Osteoblast (primary cell): ENCODE measurements around the gene METTL6. TPM values are rescaled to one million over a fixed set of nuclear protein-coding genes. Genes with fewer than 3 reads are reported as not detected.
A peak's percentile ranks its signal among the peaks of the same experiment; 100 is the strongest.

Experiments used
- DNase-seq: peaks from one replicate; pipeline ENCODE4 v3.0.0; 2011; ENCODE audit warnings: low spot score, mixed read lengths; ENCODE audit not compliant: insufficient read length; ENCODE audit errors: missing footprints
- H2AFZ ChIP-seq: 2 replicates; pipeline ENCODE4 v1.6.0; 2011; ENCODE audit warnings: mild to moderate bottlenecking, low read length
- H3K27ac ChIP-seq: 2 replicates; pipeline ENCODE4 v1.5.1; 2011; ENCODE audit warnings: mild to moderate bottlenecking, low read depth, low read length, moderate library complexity
- H3K27me3 ChIP-seq: 2 replicates; pipeline ENCODE4 v1.6.0; 2012; ENCODE audit warnings: mild to moderate bottlenecking, control low read depth, inconsistent platforms, low read length, moderate library complexity; ENCODE audit not compliant: insufficient read depth
- H3K36me3 ChIP-seq: 2 replicates; pipeline ENCODE4 v1.5.1; 2011; ENCODE audit warnings: mild to moderate bottlenecking, low read length, control low read depth, moderate library complexity; ENCODE audit not compliant: insufficient read depth
- H3K4me1 ChIP-seq: 2 replicates; pipeline ENCODE4 v1.5.1; 2011; ENCODE audit warnings: mild to moderate bottlenecking, low read length, control low read depth, moderate library complexity; ENCODE audit not compliant: insufficient read depth
- H3K4me2 ChIP-seq: 2 replicates; pipeline ENCODE4 v1.6.0; 2011; ENCODE audit warnings: mild to moderate bottlenecking, low read length; ENCODE audit not compliant: insufficient read depth
- H3K4me3 ChIP-seq: fragments of 200-600 bp; sonication (generic); 3 replicates; pipeline ENCODE4 v1.5.1; 2012; ENCODE audit warnings: mild to moderate bottlenecking, low read length, inconsistent platforms; ENCODE audit not compliant: insufficient read depth
- H3K79me2 ChIP-seq: 2 replicates; pipeline ENCODE4 v1.6.0; 2012; ENCODE audit warnings: mild to moderate bottlenecking, low read length, control low read depth, inconsistent platforms; ENCODE audit not compliant: insufficient read depth
- H3K9me3 ChIP-seq: 2 replicates; pipeline ENCODE4 v1.5.1; 2011; ENCODE audit warnings: low read depth, low read length, control low read depth
- H4K20me1 ChIP-seq: 2 replicates; pipeline ENCODE4 v1.6.0; 2012; ENCODE audit warnings: mild to moderate bottlenecking, low read length, control low read depth; ENCODE audit not compliant: insufficient read depth
- CTCF ChIP-seq: IDR thresholded peaks from 2 replicates; pipeline ENCODE4 v1.5.1; 2011; ENCODE audit warnings: mild to moderate bottlenecking, low read depth, low read length, moderate library complexity; ENCODE audit errors: extremely low read depth
- total RNA-seq: library from RNA; depleted of rRNA; stranded (reverse); fragments of >200 nt; gene quantifications from 2 replicates; pipeline ENCODE4 v1.2.3, GENCODE V29; 2012

The METTL6 gene
- total RNA-seq, 1 donor: 36.6 TPM

GRCh38 chr3:15470849-15471248 lies 43.5 kb upstream of the METTL6 start:
- Histone ChIP-seq H3K79me2 (no peaks in the 10 kb centered on the region), H3K27ac (no peak overlapping the region), H3K4me1 (no peaks in the 10 kb centered on the region), H3K27me3 (no peaks in the 10 kb centered on the region), H3K4me3 (no peak overlapping the region), H3K36me3 (no peaks in the 10 kb centered on the region), H3K9me3 (no peaks in the 10 kb centered on the region), H3K4me2 (no peak overlapping the region), H4K20me1 (no peaks in the 10 kb centered on the region), H2AFZ (no peak overlapping the region)
- DNase-seq: peak; percentile 63
- no peak for TF ChIP-seq CTCF

GRCh38 chr3:15470261-15470660 lies 42.9 kb upstream of the METTL6 start:
- Histone ChIP-seq H3K4me1 (no peaks in the 10 kb centered on the region), H3K4me3 (no peak overlapping the region), H3K36me3 (no peaks in the 10 kb centered on the region), H3K79me2 (no peaks in the 10 kb centered on the region), H4K20me1 (no peaks in the 10 kb centered on the region), H3K27me3 (no peaks in the 10 kb centered on the region), H3K4me2 (no peak overlapping the region), H3K27ac (no peak overlapping the region), H2AFZ (no peak overlapping the region), H3K9me3 (no peaks in the 10 kb centered on the region)
- DNase-seq: no peak
- no peak for TF ChIP-seq CTCF

DNA sequence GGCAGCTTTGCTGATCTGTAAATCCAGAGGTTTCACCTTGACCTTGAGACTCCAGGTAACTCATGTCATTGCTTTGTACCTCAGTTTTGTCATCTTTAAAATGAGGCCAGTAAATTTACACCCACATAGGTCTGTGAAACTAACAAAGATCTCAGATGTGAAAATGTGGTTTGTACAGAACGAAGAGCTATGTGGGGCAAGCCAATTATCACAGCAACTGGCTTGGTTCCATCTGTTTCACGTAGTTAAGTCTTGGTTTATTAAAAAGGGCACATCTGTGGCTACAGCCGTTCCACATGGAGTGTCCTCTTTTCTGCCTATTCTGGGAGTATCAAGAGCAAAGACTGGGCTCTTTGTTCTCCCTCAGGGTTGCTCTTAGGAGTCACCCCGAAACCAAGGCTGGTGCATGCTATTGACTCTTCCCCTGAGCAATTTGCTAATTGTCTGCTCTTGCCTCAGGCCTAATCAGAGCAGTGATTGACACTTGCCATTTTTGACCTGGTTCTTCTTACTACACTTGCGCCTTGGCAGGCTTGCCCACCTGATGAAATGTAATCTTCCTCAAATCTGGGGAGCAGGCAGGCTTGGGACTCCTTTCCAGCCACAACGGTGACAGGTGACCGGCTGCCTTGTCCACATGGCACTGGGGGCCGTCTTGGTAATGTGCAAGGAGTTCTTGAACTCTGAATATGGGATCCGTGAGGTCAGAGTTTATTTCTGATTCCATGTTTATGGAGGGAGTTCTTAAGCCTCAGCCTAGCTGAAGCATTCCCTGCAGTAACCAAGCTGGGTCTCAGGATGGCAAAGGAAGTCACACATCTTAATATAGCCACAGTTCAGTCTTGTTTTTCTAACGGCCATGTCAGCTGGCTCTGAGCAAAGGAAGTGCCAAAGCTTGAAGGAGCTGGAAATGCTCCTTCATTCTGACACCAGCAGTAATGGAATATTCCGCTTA lies 40.2 kb upstream of the METTL6 start:
- no peak overlapping the region for H3K4me2 ChIP-seq
- no peaks in the 10 kb centered on the region for H3K4me1 ChIP-seq
- H3K9me3 ChIP-seq: no peaks in the 10 kb centered on the region
- H3K27ac ChIP-seq: no peak overlapping the region
- DNase-seq: no peak
- H4K20me1 ChIP-seq: no peaks in the 10 kb centered on the region
- H2AFZ ChIP-seq: no peak overlapping the region
- TF ChIP-seq CTCF: no peak
- H3K79me2 ChIP-seq: no peaks in the 10 kb centered on the region
- H3K4me3 ChIP-seq: no peak overlapping the region
- no peaks in the 10 kb centered on the region for H3K36me3 ChIP-seq
- no peaks in the 10 kb centered on the region for H3K27me3 ChIP-seq

DNA sequence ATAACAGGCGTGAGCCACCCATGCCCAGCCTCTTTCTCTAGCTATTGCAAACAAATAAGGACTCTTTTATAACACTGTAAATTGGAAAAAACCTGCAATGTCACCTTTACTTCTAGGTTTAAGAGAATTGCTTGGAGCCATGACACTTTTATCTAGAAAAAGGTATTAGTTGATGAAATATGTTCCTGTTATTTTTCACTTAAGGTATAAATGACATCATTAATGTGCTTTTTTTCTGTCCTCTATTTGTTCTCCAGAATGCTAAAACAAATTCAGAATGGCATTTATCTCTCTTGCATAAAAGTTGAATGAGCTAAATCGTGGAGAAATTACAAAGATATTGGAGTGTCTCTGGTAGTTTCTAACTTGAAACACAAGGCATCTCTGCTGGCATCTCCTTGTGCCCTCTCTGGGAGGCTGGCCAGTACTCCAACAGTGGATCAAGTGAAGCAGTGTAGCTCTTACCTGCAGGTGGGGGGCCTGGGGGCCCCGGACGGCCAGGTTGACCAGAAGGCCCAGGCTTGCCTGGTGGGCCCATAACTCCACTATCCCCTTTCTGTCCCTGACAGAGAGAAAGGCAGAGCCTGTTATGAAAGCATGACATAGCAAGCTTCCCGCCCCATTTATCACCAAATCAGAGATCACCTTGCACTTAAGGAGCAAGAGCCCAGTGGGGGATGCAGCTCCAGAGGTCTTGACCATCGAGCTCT lies 38.7 kb upstream of the METTL6 start:
- DNase-seq: no peak
- Histone ChIP-seq H3K9me3 (no peaks in the 10 kb centered on the region), H3K4me1 (no peaks in the 10 kb centered on the region), H3K27me3 (no peaks in the 10 kb centered on the region), H3K36me3 (no peaks in the 10 kb centered on the region), H2AFZ (no peak overlapping the region), H3K27ac (no peak overlapping the region), H3K79me2 (no peaks in the 10 kb centered on the region), H3K4me2 (no peak overlapping the region), H3K4me3 (no peak overlapping the region), H4K20me1 (no peaks in the 10 kb centered on the region)
- TF ChIP-seq CTCF: no peak
